WI38 (cell line): Measurements from ENCODE around the gene GAL3ST1.
"Not testable (repeated sequence)": the region's sequence is repeated elsewhere in the genome, so short reads cannot be mapped to it uniquely, and the experiment has no call there.

Experiments used
- H3K4me3 ChIP-seq: 2 replicates; pipeline ENCODE4 v1.5.1; 2011; ENCODE audit warnings: low read depth, mild to moderate bottlenecking, control low read depth, low read length
- TF ChIP-seq, protein P1 (sequence below): IDR thresholded peaks from 2 replicates; pipeline ENCODE4 v1.5.1; 2012; ENCODE audit warnings: low read depth, mild to moderate bottlenecking, control low read depth, low read length

Gene GAL3ST1

GRCh38 chr22:30541961-30542810 is 32.3 kb downstream of the GAL3ST1 start:
- no peak overlapping the region for H3K4me3 ChIP-seq
- TF ChIP-seq, protein P1, sequence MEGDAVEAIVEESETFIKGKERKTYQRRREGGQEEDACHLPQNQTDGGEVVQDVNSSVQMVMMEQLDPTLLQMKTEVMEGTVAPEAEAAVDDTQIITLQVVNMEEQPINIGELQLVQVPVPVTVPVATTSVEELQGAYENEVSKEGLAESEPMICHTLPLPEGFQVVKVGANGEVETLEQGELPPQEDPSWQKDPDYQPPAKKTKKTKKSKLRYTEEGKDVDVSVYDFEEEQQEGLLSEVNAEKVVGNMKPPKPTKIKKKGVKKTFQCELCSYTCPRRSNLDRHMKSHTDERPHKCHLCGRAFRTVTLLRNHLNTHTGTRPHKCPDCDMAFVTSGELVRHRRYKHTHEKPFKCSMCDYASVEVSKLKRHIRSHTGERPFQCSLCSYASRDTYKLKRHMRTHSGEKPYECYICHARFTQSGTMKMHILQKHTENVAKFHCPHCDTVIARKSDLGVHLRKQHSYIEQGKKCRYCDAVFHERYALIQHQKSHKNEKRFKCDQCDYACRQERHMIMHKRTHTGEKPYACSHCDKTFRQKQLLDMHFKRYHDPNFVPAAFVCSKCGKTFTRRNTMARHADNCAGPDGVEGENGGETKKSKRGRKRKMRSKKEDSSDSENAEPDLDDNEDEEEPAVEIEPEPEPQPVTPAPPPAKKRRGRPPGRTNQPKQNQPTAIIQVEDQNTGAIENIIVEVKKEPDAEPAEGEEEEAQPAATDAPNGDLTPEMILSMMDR, result no peak

GRCh38 chr22:30541511-30541910 is 33.0 kb downstream of the GAL3ST1 start:
- H3K4me3 ChIP-seq, result not testable (repeated sequence)

- H3K4me3 ChIP-seq, result no peak overlapping the region
- TF ChIP-seq, protein P1, result no peak
Measured at GRCh38 chr22:30539368-30539767, 35.1 kb downstream of the GAL3ST1 start.

- TF ChIP-seq, protein P1, result no peak
- no peak overlapping the region for H3K4me3 ChIP-seq
Measured at GRCh38 chr22:30538280-30538679, 36.2 kb downstream of the GAL3ST1 start.

DNA sequence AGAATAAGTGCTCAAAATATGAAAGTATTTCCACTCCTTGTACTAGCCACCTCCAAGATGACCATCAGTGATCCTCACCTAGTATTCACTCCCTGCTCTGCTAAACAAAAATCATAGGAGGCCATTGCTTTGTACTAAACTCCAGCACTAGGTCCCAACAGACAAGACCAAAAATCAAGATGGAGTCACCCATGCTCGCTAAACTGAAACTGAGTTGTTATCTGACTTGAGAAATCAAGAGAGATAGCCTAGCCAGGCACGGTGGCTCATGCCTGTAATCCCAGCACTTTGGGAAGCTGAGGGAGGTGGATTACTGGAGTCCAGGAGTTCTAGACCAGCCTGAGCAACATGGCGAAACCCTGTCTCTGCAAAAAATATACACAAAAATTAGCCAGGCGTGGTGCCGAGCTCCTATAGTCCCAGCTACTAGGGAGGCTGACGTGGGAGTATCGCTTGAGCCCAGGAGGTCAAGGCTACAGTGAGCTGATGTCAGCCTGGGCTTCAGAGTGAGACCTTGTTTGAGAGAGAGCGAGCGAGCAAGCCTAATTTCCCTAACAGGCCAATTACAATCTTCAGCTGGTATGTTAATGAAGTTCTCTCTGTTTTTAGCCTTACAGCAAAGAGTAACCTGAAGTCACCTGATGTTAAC is 37.3 kb downstream of the GAL3ST1 start:
- H3K4me3 ChIP-seq, result no peak overlapping the region
- TF ChIP-seq, protein P1, result no peak

GRCh38 chr22:30535182-30535581 is 39.3 kb downstream of the GAL3ST1 start:
- TF ChIP-seq, protein P1, result no peak
- no peak overlapping the region for H3K4me3 ChIP-seq

DNA sequence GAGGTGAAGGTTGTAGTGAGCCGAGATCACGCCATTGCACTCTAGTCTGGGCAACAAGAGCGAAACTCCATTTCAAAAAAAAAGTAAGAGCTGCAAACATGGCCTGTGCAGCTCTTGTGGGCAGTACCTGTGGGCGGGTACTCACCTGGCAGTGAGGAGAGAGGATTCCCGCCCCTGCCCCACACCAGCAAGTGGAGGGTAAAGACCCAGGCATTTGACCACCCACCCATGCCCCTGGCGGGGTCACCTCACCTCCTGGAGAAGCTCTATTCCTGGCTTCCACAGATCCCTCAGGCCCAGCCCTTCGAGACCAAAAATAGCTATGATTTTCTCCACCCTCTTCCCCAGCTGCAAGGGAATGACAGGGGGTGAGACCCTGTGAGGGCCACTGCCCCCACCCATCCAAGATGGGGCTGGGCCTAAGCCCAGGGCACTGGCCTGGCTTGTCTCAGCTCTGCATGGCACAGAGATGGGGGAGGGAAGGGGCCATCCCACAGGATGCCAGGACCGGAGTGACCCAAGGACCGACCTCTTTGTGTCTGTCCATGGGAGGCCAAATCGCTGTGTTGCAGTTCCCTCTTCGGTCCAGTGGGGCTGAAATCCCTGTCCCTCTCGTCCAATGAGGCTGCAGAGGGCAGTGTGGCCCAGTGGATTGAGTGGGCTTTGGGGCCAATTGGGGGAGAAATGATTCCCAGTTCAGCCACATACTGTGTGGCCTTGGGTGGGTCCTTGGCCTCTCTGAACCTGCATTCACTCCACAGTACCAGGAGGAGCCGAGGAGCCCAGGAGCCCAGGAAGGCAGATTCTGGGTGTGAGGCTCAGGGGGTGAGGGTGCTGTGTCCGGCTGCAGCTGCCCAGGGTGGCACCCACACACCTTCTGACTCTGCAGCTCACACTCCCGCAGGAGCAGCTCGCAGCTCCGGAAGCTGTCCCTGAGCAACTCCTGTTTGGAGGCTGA is 42.5 kb downstream of the GAL3ST1 start:
- H3K4me3 ChIP-seq, result no peak overlapping the region
- TF ChIP-seq, protein P1, result no peak
